ENCODE data around the gene CEP76.

CEP76 gene

DNA sequence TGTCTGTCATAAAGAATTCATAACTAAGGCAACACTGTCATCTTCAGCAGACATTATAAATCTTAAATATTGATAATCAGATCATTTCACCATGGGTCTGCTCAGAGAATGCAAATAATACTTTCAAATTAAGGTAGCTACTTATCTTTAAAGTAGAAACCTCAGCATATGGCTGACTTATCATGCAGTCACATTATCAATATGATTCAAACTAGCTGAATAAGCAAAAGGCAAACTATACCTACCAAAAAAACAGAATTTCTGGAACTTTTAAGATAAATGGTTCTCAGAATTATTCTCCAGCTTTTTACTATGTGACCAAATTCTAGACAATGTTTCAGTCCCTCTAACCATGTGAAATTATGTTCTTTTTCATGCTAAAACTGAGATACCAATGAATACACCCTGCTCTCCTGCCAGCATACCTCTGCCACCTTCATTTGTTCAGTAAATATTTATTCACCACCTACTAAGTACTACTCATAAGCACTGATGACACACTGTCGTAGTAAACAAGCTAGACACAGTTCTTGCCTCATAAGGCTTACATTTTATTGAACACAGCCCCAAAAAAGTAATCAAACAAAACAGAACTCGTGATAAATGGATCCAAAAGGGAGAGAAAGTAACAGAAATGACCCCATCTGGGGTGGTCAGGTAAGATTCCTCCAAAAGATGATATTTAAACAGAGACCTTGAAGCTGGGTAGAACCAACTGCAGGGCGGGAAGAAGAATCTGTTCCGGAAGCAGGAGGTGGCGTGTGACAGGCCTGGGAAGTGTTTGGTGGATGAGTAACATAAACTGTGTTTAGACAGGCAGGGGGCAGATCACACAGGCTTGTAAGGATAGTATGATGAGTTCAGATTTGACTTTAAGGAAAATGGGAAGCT lies 62.3 kb downstream of the CEP76 start:
- TF ChIP-seq, protein P1, sequence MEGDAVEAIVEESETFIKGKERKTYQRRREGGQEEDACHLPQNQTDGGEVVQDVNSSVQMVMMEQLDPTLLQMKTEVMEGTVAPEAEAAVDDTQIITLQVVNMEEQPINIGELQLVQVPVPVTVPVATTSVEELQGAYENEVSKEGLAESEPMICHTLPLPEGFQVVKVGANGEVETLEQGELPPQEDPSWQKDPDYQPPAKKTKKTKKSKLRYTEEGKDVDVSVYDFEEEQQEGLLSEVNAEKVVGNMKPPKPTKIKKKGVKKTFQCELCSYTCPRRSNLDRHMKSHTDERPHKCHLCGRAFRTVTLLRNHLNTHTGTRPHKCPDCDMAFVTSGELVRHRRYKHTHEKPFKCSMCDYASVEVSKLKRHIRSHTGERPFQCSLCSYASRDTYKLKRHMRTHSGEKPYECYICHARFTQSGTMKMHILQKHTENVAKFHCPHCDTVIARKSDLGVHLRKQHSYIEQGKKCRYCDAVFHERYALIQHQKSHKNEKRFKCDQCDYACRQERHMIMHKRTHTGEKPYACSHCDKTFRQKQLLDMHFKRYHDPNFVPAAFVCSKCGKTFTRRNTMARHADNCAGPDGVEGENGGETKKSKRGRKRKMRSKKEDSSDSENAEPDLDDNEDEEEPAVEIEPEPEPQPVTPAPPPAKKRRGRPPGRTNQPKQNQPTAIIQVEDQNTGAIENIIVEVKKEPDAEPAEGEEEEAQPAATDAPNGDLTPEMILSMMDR (IDR thresholded peaks at IDR 0.05; ENCODE audit: borderline replicate concordance, extremely low read depth, low read length, poor library complexity, severe bottlenecking): no peak
- no peak for TF ChIP-seq EZH2 (IDR thresholded peaks at IDR 0.05; ENCODE audit: borderline replicate concordance, low read depth, low read length, severe bottlenecking)
- H3K79me2 ChIP-seq (ENCODE audit: insufficient read depth, low read length): no peaks in the 10 kb centered on the region
- H3K27me3 ChIP-seq (ENCODE audit: insufficient read depth, low read length, poor library complexity): no peaks in the 10 kb centered on the region
- no peaks in the 10 kb centered on the region for H3K4me1 ChIP-seq (ENCODE audit: insufficient read depth, low read length)
- no peak overlapping the region for H2AFZ ChIP-seq (ENCODE audit: low read depth, low read length)
- no peaks in the 10 kb centered on the region for H4K20me1 ChIP-seq (ENCODE audit: insufficient read depth, low read length)
- no peak overlapping the region for H3K9ac ChIP-seq (ENCODE audit: low read depth, low read length)
- no peaks in the 10 kb centered on the region for H3K9me3 ChIP-seq (ENCODE audit: insufficient read depth, low read length, severe bottlenecking)
- no peaks in the 10 kb centered on the region for H3K36me3 ChIP-seq (ENCODE audit: insufficient read depth, low read length)
- DNase-seq: no peak
- H3K4me2 ChIP-seq (ENCODE audit: insufficient read depth, low read length): no peak overlapping the region
- no peak overlapping the region for H3K27ac ChIP-seq (ENCODE audit: low read length)
- no peak for ATAC-seq (ENCODE audit: insufficient read depth, low read depth)
- no peak overlapping the region for H3K4me3 ChIP-seq (ENCODE audit: low read depth in 1 of 2, low read length in 2 of 2)

DNA sequence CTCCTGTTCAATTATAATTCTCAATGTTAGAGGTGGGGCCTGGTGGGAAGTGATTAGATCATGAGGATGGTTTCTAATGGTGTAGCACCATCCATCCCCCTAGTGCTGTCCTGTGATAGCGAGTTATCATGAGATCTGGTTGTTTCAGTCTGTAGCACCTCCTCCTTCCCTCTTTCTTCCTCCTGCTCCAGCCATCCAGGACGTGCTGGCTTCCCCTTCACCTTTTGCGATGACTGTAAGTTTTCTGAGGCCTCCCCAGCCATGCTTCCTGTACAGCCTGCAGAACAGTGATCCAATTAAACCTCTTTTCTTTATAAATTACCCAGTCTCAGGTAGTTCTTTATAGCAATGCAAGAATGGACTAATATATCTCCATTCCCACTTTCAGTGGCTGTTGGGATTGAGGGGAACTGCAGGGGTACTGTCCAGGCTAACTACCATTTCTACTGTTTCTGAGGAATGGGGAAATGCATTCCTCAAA lies 63.8 kb downstream of the CEP76 start:
- no peaks in the 10 kb centered on the region for H3K79me2 ChIP-seq (ENCODE audit: insufficient read depth, low read length)
- DNase-seq (no peak), ATAC-seq (ENCODE audit: insufficient read depth, low read depth) (no peak)
- no peak overlapping the region for H3K4me3 ChIP-seq (ENCODE audit: low read depth in 1 of 2, low read length in 2 of 2)
- TF ChIP-seq, protein P1 (IDR thresholded peaks at IDR 0.05; ENCODE audit: borderline replicate concordance, extremely low read depth, low read length, poor library complexity, severe bottlenecking): no peak
- TF ChIP-seq EZH2 (IDR thresholded peaks at IDR 0.05; ENCODE audit: borderline replicate concordance, low read depth, low read length, severe bottlenecking): no peak
- no peak overlapping the region for H3K9ac ChIP-seq (ENCODE audit: low read depth, low read length)
- H3K4me1 ChIP-seq (ENCODE audit: insufficient read depth, low read length): no peaks in the 10 kb centered on the region
- no peaks in the 10 kb centered on the region for H4K20me1 ChIP-seq (ENCODE audit: insufficient read depth, low read length)
- H3K27ac ChIP-seq (ENCODE audit: low read length): no peak overlapping the region
- H3K9me3 ChIP-seq (ENCODE audit: insufficient read depth, low read length, severe bottlenecking): no peaks in the 10 kb centered on the region
- no peaks in the 10 kb centered on the region for H3K27me3 ChIP-seq (ENCODE audit: insufficient read depth, low read length, poor library complexity)
- no peak overlapping the region for H2AFZ ChIP-seq (ENCODE audit: low read depth, low read length)
- H3K4me2 ChIP-seq (ENCODE audit: insufficient read depth, low read length): no peak overlapping the region
- no peaks in the 10 kb centered on the region for H3K36me3 ChIP-seq (ENCODE audit: insufficient read depth, low read length)

DNA sequence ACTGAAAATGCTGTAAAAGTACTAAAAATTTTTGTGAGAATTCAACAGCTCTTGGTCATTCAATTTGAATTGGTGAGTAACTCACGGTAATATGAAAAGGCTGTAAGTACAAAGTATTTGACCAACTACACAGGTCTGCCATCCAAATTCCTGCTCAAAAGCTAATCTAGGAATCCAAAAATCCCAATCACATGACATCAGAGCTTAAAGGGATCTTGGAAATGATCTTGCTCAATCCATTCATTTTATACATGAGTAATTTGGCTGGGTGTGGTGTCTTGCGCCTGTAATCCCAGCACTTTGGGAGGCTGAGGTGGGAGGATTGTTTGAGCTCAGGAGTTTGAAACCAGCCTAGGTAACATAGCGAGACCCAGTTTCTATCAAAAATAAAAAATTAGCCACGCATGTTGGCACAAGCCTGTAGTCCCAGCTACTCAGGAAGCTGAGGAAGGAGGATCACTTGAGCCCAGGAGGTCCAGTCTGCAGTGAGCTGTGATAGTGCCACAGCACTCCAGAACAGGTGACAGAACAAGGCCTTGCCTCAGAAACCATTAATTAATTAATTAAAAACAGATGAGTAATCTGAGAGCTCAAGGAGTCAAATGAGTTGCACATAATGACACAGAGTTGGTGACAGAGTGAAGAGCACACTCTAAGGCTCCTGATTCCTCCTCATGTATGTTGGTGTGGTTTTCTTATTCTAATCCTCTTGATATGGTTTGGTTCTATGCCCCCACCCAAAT lies 64.5 kb downstream of the CEP76 start:
- Histone ChIP-seq H4K20me1 (ENCODE audit: insufficient read depth, low read length) (no peaks in the 10 kb centered on the region), H3K27me3 (ENCODE audit: insufficient read depth, low read length, poor library complexity) (no peaks in the 10 kb centered on the region), H3K4me3 (ENCODE audit: low read depth in 1 of 2, low read length in 2 of 2) (no peak overlapping the region), H3K9ac (ENCODE audit: low read depth, low read length) (no peak overlapping the region), H3K4me2 (ENCODE audit: insufficient read depth, low read length) (no peak overlapping the region), H3K27ac (ENCODE audit: low read length) (no peak overlapping the region), H2AFZ (ENCODE audit: low read depth, low read length) (no peak overlapping the region), H3K79me2 (ENCODE audit: insufficient read depth, low read length) (no peaks in the 10 kb centered on the region), H3K4me1 (ENCODE audit: insufficient read depth, low read length) (no peaks in the 10 kb centered on the region), H3K36me3 (ENCODE audit: insufficient read depth, low read length) (no peaks in the 10 kb centered on the region), H3K9me3 (ENCODE audit: insufficient read depth, low read length, severe bottlenecking) (no peaks in the 10 kb centered on the region)
- no peak for TF ChIP-seq EZH2 (IDR thresholded peaks at IDR 0.05; ENCODE audit: borderline replicate concordance, low read depth, low read length, severe bottlenecking)
- TF ChIP-seq, protein P1 (IDR thresholded peaks at IDR 0.05; ENCODE audit: borderline replicate concordance, extremely low read depth, low read length, poor library complexity, severe bottlenecking): no peak
- ATAC-seq (ENCODE audit: insufficient read depth, low read depth) (no peak), DNase-seq (no peak)

Data from DND-41 (cell line).